Stimulated activated CD8-positive, alpha-beta memory T cell treated with anti-CD3 and anti-CD28 coated beads, Interleukin-15, amount 100 ng/mL, for 24 hours (primary cell): Measurements from ENCODE around the gene SYNPO2.
"Not testable (repeated sequence)": the region's sequence is repeated elsewhere in the genome, so short reads cannot be mapped to it uniquely, and the experiment has no call there.

Experiments used
- DNase-seq: peaks from one replicate; pipeline ENCODE4 v3.0.0-alpha.2; 2020; ENCODE audit warnings: low read depth

Gene SYNPO2

GRCh38 chr4:119067670-119068360 lies 179.2 kb downstream of the SYNPO2 start:
- not testable (repeated sequence) for DNase-seq

DNA sequence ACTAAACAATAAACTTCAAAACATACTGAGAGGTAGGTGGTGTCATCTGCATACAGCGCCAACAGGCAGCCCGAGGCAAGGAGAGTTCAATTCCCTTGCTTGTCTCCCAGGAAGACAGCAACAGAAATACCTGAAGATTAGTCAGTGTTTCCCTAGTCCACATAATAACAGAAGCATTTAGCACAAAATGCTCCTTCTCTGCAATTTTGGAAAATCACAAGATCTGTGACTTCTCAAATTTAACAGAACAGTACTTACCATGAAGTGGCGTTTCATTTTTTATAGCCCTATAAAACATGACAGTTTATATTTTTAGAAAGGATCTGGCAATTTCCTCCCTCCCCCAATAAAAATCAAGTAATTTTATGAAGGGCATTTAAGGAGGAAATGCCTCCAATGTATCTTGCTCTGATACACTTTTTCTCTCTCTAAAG lies 179.9 kb downstream of the SYNPO2 start:
- DNase-seq, result no peak

DNA sequence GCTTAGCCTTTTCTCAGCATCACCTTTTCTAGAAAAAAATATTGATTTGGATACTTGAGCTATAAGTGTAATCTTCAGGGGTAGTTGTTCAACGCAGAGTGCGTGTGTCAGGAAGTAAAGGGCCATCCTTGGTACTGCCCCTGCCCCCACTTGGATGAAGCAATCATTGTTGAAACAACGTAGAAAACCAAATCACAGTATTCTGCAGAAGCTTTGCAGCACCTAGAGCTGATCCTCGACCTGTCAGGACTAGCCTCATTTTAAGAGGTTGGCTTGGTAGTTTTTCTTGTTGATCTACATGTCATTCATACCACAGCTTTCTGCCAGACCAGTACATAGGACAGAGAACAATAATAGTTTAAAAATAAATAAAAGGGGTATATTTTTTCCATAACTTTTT lies 181.6 kb downstream of the SYNPO2 start:
- DNase-seq, result no peak

DNA sequence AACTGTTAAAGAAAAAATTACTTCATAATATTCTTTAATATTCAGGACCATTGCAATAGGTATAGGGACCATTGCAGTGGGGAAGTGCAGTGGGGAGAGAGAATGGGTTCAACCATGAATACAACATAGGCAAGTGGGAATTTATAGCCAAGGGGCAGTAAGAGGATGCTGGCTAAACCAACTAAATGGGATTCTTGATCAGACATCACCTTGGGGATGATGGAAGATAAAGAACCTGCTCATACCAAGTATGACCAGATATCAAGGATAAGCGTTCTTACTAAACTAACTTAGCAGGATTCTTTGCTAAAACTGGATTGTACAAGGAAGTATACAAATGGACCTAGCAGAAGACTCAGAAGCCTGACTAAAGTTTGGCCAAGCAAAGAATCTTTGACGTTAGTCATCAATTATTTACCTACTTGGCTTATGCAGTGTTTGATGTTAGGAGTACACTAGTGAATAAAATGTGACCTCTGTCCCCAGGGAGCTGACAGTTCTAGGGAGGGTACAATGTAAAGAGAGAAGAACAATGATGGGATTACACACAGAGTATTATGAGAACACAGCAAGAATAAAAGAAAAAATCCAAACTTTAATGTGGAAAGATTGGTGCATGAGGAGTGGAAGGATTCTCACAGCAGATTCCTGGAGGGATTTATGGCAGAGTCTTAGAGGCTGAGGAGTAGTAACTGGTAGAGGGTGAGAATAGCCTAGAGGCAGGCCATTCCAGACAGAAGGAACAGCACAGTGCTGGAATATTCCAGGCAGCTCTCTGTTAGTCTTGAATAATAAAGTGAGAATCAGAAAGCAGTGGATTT lies 192.3 kb downstream of the SYNPO2 start:
- DNase-seq, result no peak

GRCh38 chr4:119081542-119081859 lies 192.8 kb downstream of the SYNPO2 start:
- DNase-seq, result no peak

DNA sequence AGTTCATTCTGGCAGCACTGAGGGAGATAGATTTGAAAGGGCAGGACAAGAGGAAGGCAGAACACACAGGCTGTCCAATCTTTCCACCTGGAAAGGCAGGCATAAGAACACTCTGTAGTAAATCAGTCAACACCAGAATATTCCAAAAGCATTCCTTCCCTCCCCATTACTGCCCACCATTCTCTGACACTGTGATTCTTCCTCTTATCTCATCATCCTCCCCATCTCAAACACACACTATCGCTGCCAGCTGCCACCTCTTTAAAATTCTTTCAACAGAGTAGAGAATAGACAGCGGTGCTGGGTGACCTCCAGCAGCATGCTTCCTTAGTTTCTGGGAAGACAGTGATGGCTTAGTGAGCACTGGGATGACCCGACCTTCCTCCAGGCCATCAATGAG lies 193.3 kb downstream of the SYNPO2 start:
- no peak for DNase-seq

DNA sequence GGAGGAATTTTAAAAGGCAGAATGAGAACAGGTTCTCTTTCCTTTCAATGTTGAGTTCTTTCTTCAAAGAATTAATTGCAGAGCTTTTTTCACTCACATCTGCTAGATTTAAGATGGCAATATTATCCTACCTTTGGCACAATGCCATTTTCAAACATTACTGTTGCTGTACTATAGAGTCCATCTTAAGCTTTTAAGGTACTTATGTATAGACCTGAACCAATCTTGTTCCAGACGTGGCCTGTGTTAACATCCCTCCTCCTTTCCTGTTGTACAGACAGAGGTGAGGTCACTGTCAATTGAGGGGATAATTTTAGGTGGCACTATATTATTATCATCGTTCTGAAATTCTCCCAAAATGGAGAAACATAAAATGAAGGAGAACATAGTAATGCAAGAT lies 194.0 kb downstream of the SYNPO2 start:
- DNase-seq, result no peak

GRCh38 chr4:119084513-119084912 lies 195.9 kb downstream of the SYNPO2 start:
- no peak for DNase-seq

- DNase-seq, result no peak
Measured at GRCh38 chr4:119087121-119087520, 198.5 kb downstream of the SYNPO2 start.

DNA sequence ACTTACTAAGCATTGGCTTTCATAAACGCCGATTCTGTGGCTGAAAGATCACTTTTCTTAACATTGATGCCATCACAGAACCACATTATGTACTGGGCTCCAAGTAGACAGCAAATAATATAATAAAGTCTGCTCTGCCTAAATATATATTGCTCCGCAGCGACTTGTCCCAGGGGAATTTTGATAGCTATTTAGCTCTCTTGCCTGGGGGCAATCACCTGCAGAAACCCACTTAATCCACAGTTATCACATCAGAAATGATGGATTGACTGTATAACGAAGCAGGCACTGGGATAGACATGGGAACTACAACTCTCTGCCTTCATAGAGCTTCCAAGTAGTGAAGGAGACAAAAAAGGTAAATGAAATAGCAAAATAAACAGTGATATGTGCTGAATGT lies 199.0 kb downstream of the SYNPO2 start:
- DNase-seq, result no peak

DNA sequence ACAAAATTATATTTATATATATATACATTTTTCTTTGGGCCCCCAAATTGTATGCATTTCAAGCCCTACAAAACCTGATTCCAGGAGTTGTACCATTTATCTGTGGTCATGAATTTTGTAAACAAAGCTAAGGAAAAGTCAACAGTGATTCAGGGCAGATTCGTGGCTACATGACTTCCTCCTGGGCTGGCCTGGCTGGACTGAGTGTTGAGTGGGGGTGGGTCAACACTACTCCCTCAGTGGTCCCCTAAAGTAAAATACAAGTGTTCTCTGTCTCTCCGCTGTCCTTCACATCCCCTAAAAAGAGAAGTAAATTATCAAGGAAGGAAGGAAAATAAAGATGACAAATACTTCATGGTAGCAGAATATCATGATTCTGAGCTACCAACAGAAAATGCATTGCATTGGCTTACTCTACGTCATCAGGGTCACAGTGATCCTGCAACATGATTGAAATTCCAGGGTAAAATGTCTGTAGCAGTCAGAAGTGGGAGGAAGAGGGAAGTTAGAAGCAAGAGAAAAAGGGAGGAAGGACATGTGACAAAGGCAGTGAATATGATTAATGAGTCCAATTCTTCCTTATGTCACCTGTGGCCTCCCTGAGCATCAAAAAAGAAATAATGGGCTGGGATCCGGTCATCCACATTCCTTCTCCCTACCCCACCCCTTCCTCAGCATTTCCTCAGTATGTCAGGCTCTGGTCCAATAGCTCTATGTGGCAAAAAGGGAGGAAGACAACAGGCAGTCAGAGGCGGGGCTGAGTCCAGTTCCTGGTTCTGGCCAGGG lies 204.6 kb downstream of the SYNPO2 start:
- DNase-seq, result no peak

DNA sequence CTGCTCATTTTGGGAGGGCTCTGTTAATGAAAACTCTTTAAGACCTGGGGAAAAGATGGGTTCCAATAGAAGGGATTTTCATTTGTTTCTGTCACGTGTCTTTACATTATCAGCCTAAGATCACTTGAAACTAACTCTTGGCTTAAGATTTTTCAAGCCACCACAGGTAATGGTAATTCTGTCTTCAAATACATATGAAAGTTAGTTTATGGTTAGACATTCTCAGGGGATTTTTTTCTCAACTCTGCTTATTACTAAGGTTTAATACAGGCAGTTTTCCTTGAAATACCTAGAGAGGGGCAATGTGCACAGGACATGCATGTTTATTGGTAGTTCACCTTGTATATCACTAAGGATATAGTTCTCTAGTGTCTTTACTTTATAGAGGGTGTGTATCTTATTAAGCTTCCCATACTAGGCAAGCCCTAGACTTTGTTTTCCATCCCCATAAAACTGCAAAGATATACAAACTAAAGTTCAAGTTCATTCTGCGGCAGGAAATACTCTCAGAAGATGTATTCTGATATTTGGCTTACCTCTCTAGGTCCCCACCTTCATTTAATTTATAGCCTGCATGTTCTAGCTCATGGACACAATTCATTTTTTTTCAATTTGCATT lies 208.7 kb downstream of the SYNPO2 start:
- no peak for DNase-seq

- DNase-seq, result no peak
Measured at GRCh38 chr4:119098306-119098705, 209.7 kb downstream of the SYNPO2 start.

DNA sequence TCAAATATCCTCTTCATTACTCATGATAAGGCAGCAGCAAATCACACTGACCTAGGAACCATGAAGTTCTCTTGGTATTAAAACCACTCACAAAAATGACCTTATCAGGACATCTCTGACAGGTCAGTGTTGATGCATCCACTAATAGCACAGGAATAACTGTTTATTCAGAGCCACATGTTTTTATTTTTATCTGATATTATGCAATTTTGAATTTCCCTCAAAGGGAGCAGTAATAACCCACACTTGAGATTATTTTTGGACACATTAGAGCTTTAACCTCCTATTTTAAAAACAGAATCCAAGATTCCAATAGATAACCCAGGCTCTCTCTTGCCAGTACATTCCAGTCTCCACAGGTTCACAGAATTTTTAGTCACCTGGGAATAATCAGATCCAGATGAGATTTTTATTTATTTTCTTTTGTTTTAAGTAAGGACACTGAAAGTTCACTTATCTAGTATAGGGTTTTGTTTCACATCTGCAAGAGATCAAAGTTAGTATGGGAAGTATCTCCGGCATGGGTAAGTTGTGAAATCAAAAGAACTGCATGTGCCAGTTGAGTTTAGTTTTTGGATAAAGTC lies 210.7 kb downstream of the SYNPO2 start:
- DNase-seq, result no peak

GRCh38 chr4:119100655-119101054 lies 212.0 kb downstream of the SYNPO2 start:
- DNase-seq, result no peak

DNA sequence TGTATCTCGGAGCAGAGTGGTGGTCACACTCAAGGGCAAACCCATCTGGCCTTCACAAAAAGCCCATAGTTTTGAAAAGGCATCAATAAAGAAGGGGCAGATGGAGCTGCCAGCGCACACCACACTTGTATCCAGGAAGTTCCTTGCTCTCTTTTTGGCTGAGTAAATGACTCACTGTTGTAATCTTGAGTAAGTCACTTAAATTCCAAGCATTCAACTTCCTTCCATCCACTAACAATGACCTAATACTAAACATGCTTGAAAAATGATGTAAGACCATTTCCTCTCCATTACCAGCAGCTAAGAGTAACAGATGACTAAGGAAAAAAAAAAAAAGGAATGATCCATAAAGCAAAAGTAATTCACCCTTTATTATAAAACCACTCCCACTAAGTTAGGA lies 214.6 kb downstream of the SYNPO2 start:
- DNase-seq, result no peak

- no peak for DNase-seq
Measured at GRCh38 chr4:119104644-119105273, 216.1 kb downstream of the SYNPO2 start.

DNA sequence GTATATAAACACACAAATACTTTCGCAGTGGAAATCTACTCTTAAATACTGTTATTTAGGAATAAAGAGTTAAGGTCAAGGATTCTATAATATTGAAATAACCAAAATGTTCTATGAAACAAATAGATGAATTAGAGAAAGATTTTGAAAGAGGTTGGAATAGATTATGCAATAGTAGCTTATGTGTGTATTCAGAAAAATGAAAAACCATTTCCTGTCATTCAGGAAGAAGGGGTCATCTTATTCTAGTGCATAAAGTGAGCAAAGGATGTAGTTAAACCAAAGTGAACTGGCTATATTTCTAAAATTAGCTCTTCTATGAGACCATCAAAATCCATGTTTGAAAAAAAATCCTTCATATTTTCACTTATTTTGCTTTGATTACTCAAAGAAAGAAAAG lies 217.0 kb downstream of the SYNPO2 start:
- no peak for DNase-seq

GRCh38 chr4:119106036-119107000 lies 217.7 kb downstream of the SYNPO2 start:
- no peak for DNase-seq

DNA sequence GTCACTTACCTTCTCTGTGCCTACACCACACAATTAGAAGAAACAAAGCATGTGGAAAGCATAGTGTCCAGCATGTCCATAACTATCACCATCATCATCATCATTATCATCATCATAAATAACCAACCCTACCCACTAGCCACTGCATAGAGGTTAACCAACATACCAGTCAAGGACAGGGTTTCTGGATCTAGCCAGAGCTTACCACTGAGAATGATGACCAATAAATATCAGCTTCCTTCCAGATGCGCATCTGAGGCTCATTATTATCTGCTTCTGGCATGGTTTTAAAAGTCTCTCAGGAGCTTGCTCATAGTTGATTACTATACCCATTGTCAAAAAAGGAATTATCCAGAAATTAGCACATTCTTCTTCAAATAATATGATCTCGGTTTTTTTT lies 221.5 kb downstream of the SYNPO2 start:
- no peak for DNase-seq
